IPS DF 6.9 (cell line): ENCODE results near the gene GSG1L.
"Not testable (repeated sequence)": the region's sequence is repeated elsewhere in the genome, so short reads cannot be mapped to it uniquely, and the experiment has no call there.

Source experiments
- DNase-seq: peaks from one replicate; pipeline ENCODE4 v3.0.0-alpha.2; 2013; ENCODE audit warnings: low read depth, low spot score
- H3K27ac ChIP-seq: one replicate; pipeline ENCODE4 v1.5.1; 2013; ENCODE audit warnings: low read length, control low read depth
- H3K27me3 ChIP-seq: 2 replicates; pipeline ENCODE4 v1.6.1; 2013; ENCODE audit warnings: mild to moderate bottlenecking, low read length; ENCODE audit not compliant: control insufficient read depth, insufficient read depth
- H3K36me3 ChIP-seq: 2 replicates; pipeline ENCODE4 v1.6.1; 2013; ENCODE audit warnings: low read length; ENCODE audit not compliant: control insufficient read depth, insufficient read depth
- H3K4me1 ChIP-seq: 2 replicates; pipeline ENCODE4 v1.6.1; 2013; ENCODE audit warnings: low read length; ENCODE audit not compliant: control insufficient read depth, insufficient read depth
- H3K4me3 ChIP-seq: 2 replicates; pipeline ENCODE4 v1.5.1; 2013; ENCODE audit warnings: mild to moderate bottlenecking, low read length
- H3K9me3 ChIP-seq: 2 replicates; pipeline ENCODE4 v1.6.1; 2013; ENCODE audit warnings: low read length, inconsistent platforms; ENCODE audit not compliant: control insufficient read depth, insufficient read depth
- WGBS: extraction: QIAGEN DNeasy Blood & Tissue Kit; methylation state at CpG from one replicate; pipeline ENCODE4 v1.1.7; 2013; ENCODE audit warnings: mixed read lengths, missing lambda C conversion rate; ENCODE audit not compliant: insufficient read length, insufficient coverage; 5-methylcytosine and 5-hydroxymethylcytosine counted together

The GSG1L gene

DNA sequence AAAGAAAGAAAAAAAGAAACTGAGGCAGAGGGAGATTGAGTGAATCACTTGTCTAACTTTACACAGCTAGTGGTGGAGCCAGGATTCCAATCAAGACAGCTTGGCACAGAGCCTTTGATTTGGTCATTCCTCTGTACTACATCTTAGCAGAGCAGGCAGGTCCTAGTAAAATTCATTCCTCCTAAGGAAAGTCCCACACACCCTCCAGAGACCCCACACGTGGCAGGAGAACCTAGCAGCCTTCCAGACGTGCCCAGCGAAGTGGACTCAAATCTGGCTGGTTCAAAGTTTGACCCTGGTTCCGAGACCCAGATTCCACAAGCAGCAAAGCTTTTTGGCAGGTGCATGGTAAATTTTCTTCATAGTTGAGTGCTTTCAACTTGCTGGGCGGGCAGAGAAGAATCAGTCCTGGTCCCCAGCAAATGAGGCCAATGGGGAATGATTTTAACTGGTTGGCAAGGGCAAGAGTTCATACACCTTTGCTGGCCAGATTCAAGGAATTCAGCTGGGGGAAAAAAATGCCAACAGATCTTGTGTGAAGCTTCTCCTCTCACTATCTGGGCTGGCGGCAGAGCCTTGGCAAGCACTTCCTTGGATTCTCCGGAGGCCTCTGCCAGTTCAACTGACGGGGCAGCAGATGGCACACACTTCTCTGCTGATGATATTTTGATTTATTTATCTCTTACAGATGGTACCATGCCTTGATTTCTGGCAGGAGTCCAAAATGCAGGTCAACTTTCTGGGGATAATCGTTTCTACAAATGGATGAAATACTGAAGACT, 82.4 kb downstream of the GSG1L start:
- no peak overlapping the region for H3K27ac ChIP-seq
- H3K4me3 ChIP-seq, result no peak overlapping the region
- H3K9me3 ChIP-seq, result no peaks in the 10 kb centered on the region
- no peaks in the 10 kb centered on the region for H3K4me1 ChIP-seq
- H3K36me3 ChIP-seq, result no peaks in the 10 kb centered on the region
- no peak for DNase-seq
- WGBS, result no CpG with 5 or more reads among the region's 9 CpGs
- no peaks in the 10 kb centered on the region for H3K27me3 ChIP-seq

GRCh38 chr16:27980076-27980775, 83.3 kb downstream of the GSG1L start:
- H3K27me3 ChIP-seq, result no peaks in the 10 kb centered on the region
- no peak for DNase-seq
- H3K27ac ChIP-seq, result no peak overlapping the region
- no peak overlapping the region for H3K4me3 ChIP-seq
- no CpG with 5 or more reads among the region's 11 CpGs for WGBS
- H3K9me3 ChIP-seq, result no peaks in the 10 kb centered on the region
- H3K36me3 ChIP-seq, result no peaks in the 10 kb centered on the region
- no peaks in the 10 kb centered on the region for H3K4me1 ChIP-seq

- not testable (repeated sequence) for H3K4me3 ChIP-seq, DNase-seq, H3K9me3 ChIP-seq, H3K36me3 ChIP-seq, H3K27ac ChIP-seq, H3K27me3 ChIP-seq, H3K4me1 ChIP-seq
- WGBS, result 92% methylated on average over 1 of the region's 3 CpGs
Observed at GRCh38 chr16:27979668-27980067, 83.8 kb downstream of the GSG1L start.

DNA sequence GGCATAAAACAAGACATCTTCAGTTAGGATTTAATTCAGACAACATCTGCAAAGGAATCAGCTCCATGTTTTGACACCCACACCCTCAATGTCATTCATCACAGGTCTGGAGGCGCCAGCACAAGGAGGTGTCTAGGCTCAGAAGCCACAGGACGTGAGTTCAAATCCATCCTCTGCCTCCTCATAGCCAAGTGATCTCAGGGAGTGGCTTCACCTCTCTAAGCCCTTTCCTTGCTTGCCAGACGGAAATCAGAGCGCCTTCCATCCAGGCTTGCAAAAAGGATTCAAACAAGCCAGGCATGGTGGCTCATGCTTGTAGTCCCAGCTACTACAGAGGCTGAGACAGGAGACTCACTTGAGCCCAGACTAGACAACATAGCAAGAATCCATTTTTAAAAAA, 84.6 kb downstream of the GSG1L start:
- DNase-seq, result no peak
- H3K9me3 ChIP-seq, result no peaks in the 10 kb centered on the region
- no CpG with 5 or more reads among the region's 4 CpGs for WGBS
- no peak overlapping the region for H3K27ac ChIP-seq
- H3K27me3 ChIP-seq, result no peaks in the 10 kb centered on the region
- H3K4me1 ChIP-seq, result no peaks in the 10 kb centered on the region
- no peak overlapping the region for H3K4me3 ChIP-seq
- no peaks in the 10 kb centered on the region for H3K36me3 ChIP-seq

DNA sequence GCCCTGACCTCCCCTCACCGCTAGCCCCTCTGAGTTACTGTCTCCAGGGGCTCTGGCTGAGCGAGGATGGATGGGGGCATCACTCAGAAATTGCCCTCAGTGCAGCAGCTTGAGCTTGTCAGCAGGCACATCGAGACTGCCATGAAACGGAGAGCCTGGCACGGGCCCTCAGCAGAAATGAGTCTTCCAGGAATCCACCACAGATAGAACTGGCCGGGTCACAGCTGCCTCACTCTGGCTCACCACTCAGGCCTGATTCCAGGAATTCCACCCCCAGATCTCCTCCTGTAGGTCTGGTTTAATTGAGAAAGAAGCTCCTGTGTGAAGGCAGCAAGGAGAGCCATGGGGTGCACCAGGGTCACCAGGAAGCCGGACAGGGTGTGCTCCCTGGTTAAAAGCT, 85.5 kb downstream of the GSG1L start:
- no CpG with 5 or more reads among the region's 7 CpGs for WGBS

GRCh38 chr16:27976990-27977389, 86.5 kb downstream of the GSG1L start:
- Histone ChIP-seq H3K27me3 (no peaks in the 10 kb centered on the region), H3K4me1 (no peaks in the 10 kb centered on the region), H3K36me3 (no peaks in the 10 kb centered on the region), H3K4me3 (no peak overlapping the region), H3K9me3 (no peaks in the 10 kb centered on the region), H3K27ac (no peak overlapping the region)
- WGBS, result no CpG with 5 or more reads among the region's 9 CpGs
- no peak for DNase-seq

More for the DNA sequence above, 85.5 kb downstream of the GSG1L start:
- H3K4me3 ChIP-seq, result no peak overlapping the region
- H3K4me1 ChIP-seq, result no peaks in the 10 kb centered on the region
- no peaks in the 10 kb centered on the region for H3K27me3 ChIP-seq
- no peaks in the 10 kb centered on the region for H3K36me3 ChIP-seq
- DNase-seq, result no peak
- no peaks in the 10 kb centered on the region for H3K9me3 ChIP-seq
- H3K27ac ChIP-seq, result no peak overlapping the region

- no CpG with 5 or more reads among the region's 11 CpGs for WGBS
- DNase-seq, result no peak
Observed at GRCh38 chr16:27974896-27975540, 88.5 kb downstream of the GSG1L start.

DNA sequence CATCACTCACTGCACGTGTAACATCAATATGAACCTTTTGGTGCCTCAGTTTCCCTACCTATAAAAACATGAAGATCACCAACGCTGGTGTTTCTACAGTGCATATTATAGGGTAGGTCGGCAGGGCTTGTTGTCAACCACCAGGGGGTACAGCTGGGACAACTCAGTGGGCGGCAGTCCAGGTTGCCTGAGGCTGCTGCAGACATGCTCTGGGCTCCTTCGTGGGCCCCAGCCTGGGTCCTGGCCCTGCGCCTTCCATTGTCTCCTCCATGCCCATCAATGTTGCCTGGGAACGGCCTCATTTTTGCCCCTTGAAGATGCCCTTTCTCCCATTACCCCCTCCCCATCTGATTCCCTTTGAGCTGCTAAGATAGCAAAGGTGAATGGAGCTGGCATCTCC, 89.8 kb downstream of the GSG1L start:
- no peaks in the 10 kb centered on the region for H3K4me1 ChIP-seq
- no CpG with 5 or more reads among the region's 7 CpGs for WGBS
- H3K27ac ChIP-seq, result no peak overlapping the region
- no peaks in the 10 kb centered on the region for H3K36me3 ChIP-seq
- H3K4me3 ChIP-seq, result no peak overlapping the region
- no peak for DNase-seq
- H3K9me3 ChIP-seq, result no peaks in the 10 kb centered on the region
- H3K27me3 ChIP-seq, result no peaks in the 10 kb centered on the region

More at GRCh38 chr16:27974896-27975540, 88.5 kb downstream of the GSG1L start:
- H3K4me3 ChIP-seq, result no peak overlapping the region
- H3K27ac ChIP-seq, result no peak overlapping the region
- no peaks in the 10 kb centered on the region for H3K36me3 ChIP-seq
- H3K4me1 ChIP-seq, result no peaks in the 10 kb centered on the region
- no peaks in the 10 kb centered on the region for H3K9me3 ChIP-seq
- no peaks in the 10 kb centered on the region for H3K27me3 ChIP-seq

- Histone ChIP-seq H3K4me3 (no peak overlapping the region), H3K27me3 (no peaks in the 10 kb centered on the region), H3K9me3 (no peaks in the 10 kb centered on the region), H3K36me3 (no peaks in the 10 kb centered on the region), H3K4me1 (no peaks in the 10 kb centered on the region), H3K27ac (no peak overlapping the region)
- no CpG with 5 or more reads among the region's 4 CpGs for WGBS
- peak; percentile 39 for DNase-seq
Observed at GRCh38 chr16:27972500-27972899, 91.0 kb downstream of the GSG1L start.

GRCh38 chr16:27969574-27969973, 93.9 kb downstream of the GSG1L start:
- WGBS, result no CpG with 5 or more reads among the region's 4 CpGs
- Histone ChIP-seq H3K4me3 (no peak overlapping the region), H3K9me3 (no peaks in the 10 kb centered on the region), H3K4me1 (no peaks in the 10 kb centered on the region), H3K27me3 (no peaks in the 10 kb centered on the region), H3K36me3 (no peaks in the 10 kb centered on the region), H3K27ac (no peak overlapping the region)
- DNase-seq, result no peak
